Measurements from ENCODE around the gene ARHGAP5. TPM values are rescaled to one million over a fixed set of nuclear protein-coding genes. Genes with fewer than 3 reads are reported as not detected.

The ARHGAP5 gene
- total RNA-seq, 3 donors from 2014 or later (not counting 1 experiment from before 2014, with no cell fraction given): 31.5 to 45.8 (median 41.1) TPM

DNA sequence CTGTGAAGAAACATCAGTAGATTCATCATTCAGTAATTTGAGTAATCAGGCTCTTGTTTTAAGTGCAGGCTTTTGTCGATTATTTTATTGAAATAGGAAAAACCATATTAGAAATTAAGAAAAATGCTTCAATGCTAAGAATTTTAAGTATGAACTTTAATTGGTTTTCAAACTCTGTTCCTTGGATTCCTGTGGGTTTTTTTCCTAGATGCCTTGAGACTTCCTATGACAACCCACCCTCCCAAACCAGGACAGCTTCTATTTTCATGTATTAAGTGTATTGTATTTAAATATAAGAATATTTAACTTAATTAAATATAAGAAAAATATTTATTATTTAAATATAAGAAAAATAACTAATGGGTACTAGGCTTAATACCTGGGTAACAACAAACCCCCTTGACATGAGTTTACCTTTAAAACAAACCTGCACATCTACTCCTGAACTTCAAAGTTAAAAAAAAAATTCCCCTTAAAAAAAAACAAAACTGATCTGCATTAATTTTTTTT is 3.0 kb downstream of the ARHGAP5 start:
- Mint-ChIP-seq H3K4me1 (peaks cover 28% of the 10 kb centered on the region in 2 donors), H3K9me3 (no peaks in the 10 kb centered on the region), H3K27me3 (ENCODE audit: low read depth in 2 of 2) (no peaks in the 10 kb centered on the region), H3K4me3 (no peak overlapping the region), H3K27ac (no peak overlapping the region), H3K36me3 (no peaks in the 10 kb centered on the region)
- peaks cover 9% of the 10 kb centered on the region for H3K4me1 ChIP-seq (ENCODE audit: control insufficient read depth, insufficient read depth, low read length)
- H3K27me3 ChIP-seq (ENCODE audit: control insufficient read depth, insufficient read depth, low read length): no peaks in the 10 kb centered on the region
- H3K27ac ChIP-seq (ENCODE audit: low read length): no peak overlapping the region
- intact Hi-C loops (cut with micrococcal nuclease): no loop called here
- no peak for TF ChIP-seq CTCF (IDR thresholded peaks at IDR 0.05)
- no peak for ATAC-seq
- H3K4me3 ChIP-seq (ENCODE audit: low read length): no peak overlapping the region
- no peak for DNase-seq
- H3K9me3 ChIP-seq (ENCODE audit: control insufficient read depth, insufficient read depth, low read length): no peaks in the 10 kb centered on the region
- no peaks in the 10 kb centered on the region for H3K36me3 ChIP-seq (ENCODE audit: control insufficient read depth, insufficient read depth, low read length)
- no CpG with 5 or more reads among the region's 1 CpG for WGBS (ENCODE audit: insufficient coverage)

DNA sequence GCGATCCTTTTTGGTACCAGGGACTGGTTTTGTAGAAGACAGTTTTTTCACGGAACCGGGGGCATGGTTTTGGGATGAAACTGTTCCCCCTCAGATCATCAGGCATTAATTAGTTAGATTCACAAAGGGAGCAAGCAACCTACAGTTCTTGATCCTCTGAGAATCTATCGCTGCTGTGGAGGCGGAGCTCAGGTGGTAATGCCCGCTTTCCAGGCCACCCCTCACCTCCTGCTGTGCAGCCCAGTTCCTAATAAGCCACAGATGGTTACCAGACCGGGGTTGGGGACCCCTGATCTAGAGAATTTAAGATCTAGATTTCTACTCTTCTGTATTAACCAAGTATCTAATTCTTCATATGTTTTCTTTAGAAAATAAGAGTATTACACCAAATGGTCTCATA is 4.8 kb downstream of the ARHGAP5 start:
- H3K36me3 Mint-ChIP-seq: no peaks in the 10 kb centered on the region
- H3K9me3 ChIP-seq (ENCODE audit: control insufficient read depth, insufficient read depth, low read length): no peaks in the 10 kb centered on the region
- H3K4me3 Mint-ChIP-seq: no peak overlapping the region
- no peaks in the 10 kb centered on the region for H3K36me3 ChIP-seq (ENCODE audit: control insufficient read depth, insufficient read depth, low read length)
- no peaks in the 10 kb centered on the region for H3K27me3 ChIP-seq (ENCODE audit: control insufficient read depth, insufficient read depth, low read length)
- no peak for ATAC-seq
- no peak for DNase-seq
- intact Hi-C loops (cut with micrococcal nuclease): no loop called here
- WGBS (ENCODE audit: insufficient coverage): 93% methylated on average over 7 of the region's 7 CpGs
- H3K4me3 ChIP-seq (ENCODE audit: low read length): no peak overlapping the region
- peaks cover 4% of the 10 kb centered on the region for H3K4me1 ChIP-seq (ENCODE audit: control insufficient read depth, insufficient read depth, low read length)
- no peak for TF ChIP-seq CTCF (IDR thresholded peaks at IDR 0.05)
- H3K4me1 Mint-ChIP-seq: peaks cover 18 to 22% of the 10 kb centered on the region in 2 donors
- no peak overlapping the region for H3K27ac ChIP-seq (ENCODE audit: low read length)
- no peaks in the 10 kb centered on the region for H3K9me3 Mint-ChIP-seq
- no peak overlapping the region for H3K27ac Mint-ChIP-seq
- H3K27me3 Mint-ChIP-seq (ENCODE audit: low read depth in 2 of 2): peaks cover 0 to 5% of the 10 kb centered on the region in 2 donors

DNA sequence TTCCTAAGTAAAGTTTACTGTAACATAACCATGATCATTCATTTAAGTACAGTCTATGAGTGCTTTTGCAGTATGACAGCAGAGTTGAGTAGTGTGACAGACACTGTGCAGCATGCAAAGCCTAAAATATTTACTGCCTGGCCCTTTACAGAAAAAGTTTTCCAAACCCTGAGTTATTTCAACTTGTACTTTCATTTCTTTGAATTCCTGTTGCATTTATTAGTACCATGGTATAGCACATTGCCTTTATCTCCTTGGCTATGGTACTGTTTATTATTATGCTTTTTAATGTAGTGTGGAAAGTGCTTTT is 6.2 kb downstream of the ARHGAP5 start:
- DNase-seq (no peak), ATAC-seq (no peak)
- Mint-ChIP-seq H3K27ac (no peak overlapping the region), H3K9me3 (no peaks in the 10 kb centered on the region), H3K4me3 (no peak overlapping the region), H3K27me3 (ENCODE audit: low read depth in 2 of 2) (peaks cover 0 to 5% of the 10 kb centered on the region in 2 donors), H3K4me1 (peaks cover 12 to 16% of the 10 kb centered on the region in 2 donors), H3K36me3 (no peaks in the 10 kb centered on the region)
- no peak overlapping the region for H3K4me3 ChIP-seq (ENCODE audit: low read length)
- H3K4me1 ChIP-seq (ENCODE audit: control insufficient read depth, insufficient read depth, low read length): no peaks in the 10 kb centered on the region
- no peaks in the 10 kb centered on the region for H3K27me3 ChIP-seq (ENCODE audit: control insufficient read depth, insufficient read depth, low read length)
- TF ChIP-seq CTCF (IDR thresholded peaks at IDR 0.05): no peak
- intact Hi-C loops (cut with micrococcal nuclease): no loop called here
- no peaks in the 10 kb centered on the region for H3K9me3 ChIP-seq (ENCODE audit: control insufficient read depth, insufficient read depth, low read length)
- H3K27ac ChIP-seq (ENCODE audit: low read length): no peak overlapping the region
- no peaks in the 10 kb centered on the region for H3K36me3 ChIP-seq (ENCODE audit: control insufficient read depth, insufficient read depth, low read length)

DNA sequence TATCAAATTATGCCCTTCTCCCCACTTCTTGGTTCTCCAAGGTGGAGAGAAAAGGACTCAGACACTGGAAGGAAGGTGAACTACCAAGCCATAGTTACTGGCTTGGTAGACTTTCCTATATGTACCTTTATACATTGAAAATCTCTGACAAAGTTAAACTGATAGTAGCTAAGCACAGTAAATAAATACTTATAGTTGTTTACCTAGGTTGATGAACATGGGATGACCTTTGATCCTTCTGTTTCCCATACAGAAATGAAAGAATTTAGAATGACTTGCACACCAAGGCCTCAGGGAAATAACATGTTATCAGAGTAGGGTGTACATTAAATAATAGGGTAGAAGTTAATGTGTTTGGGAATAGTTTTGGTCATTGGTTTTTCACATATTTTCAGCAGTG is 6.7 kb downstream of the ARHGAP5 start:
- H3K4me1 Mint-ChIP-seq: peaks cover 7 to 11% of the 10 kb centered on the region in 2 donors
- H3K27me3 Mint-ChIP-seq (ENCODE audit: low read depth in 2 of 2): peaks cover 0 to 5% of the 10 kb centered on the region in 2 donors
- ATAC-seq: no peak

More for the DNA sequence above, 6.7 kb downstream of the ARHGAP5 start:
- Histone ChIP-seq H3K4me1 (ENCODE audit: control insufficient read depth, insufficient read depth, low read length) (no peaks in the 10 kb centered on the region), H3K9me3 (ENCODE audit: control insufficient read depth, insufficient read depth, low read length) (no peaks in the 10 kb centered on the region), H3K27me3 (ENCODE audit: control insufficient read depth, insufficient read depth, low read length) (no peaks in the 10 kb centered on the region), H3K27ac (ENCODE audit: low read length) (no peak overlapping the region), H3K4me3 (ENCODE audit: low read length) (no peak overlapping the region), H3K36me3 (ENCODE audit: control insufficient read depth, insufficient read depth, low read length) (no peaks in the 10 kb centered on the region)
- DNase-seq: no peak
- no peak for TF ChIP-seq CTCF (IDR thresholded peaks at IDR 0.05)
- H3K4me3 Mint-ChIP-seq: no peak overlapping the region
- no peak overlapping the region for H3K27ac Mint-ChIP-seq
- intact Hi-C loops (cut with micrococcal nuclease): no loop called here
- no peaks in the 10 kb centered on the region for H3K9me3 Mint-ChIP-seq
- H3K36me3 Mint-ChIP-seq: no peaks in the 10 kb centered on the region

Measured in natural killer cell (primary cell).